A673 (cell line): ENCODE data around the gene CNOT1. TPM values are rescaled to one million over a fixed set of nuclear protein-coding genes. Genes with fewer than 3 reads are reported as not detected.

Source experiments
- BruUV-seq: library from RNA; stranded (reverse); fragments of 400-500 nt; replicated peaks from 2 replicates; lab custom pipeline; 2021; lab: Mats Ljungman, UMichigan
- CTCF ChIA-PET: fragments of 300-600 bp; sonication (Branson Sonifier 250); formaldehyde crosslinking; loops from one replicate; lab custom pipeline; 2022; ENCODE audit warnings: antibody characterized with exemption; lab: Charles Lee
- POLR2A ChIA-PET: fragments of 300-600 bp; sonication (Branson Sonifier 250); formaldehyde crosslinking; loops from one replicate; lab custom pipeline; 2022; ENCODE audit warnings: antibody characterized with exemption; ENCODE audit not compliant: low non-redundant PET; lab: Charles Lee
- DNase-seq: peaks from one replicate; pipeline ENCODE4 v3.0.0-alpha.2; 2015; ENCODE audit warnings: low spot score
- H3K27ac ChIP-seq: fragments of 200-600 bp; sonication (generic); 2 replicates; pipeline ENCODE4 v1.5.1; 2016; ENCODE audit warnings: mixed run types, low read depth, mild to moderate bottlenecking, mixed read lengths, antibody characterized with exemption, low read length; ENCODE audit not compliant: poor library complexity, severe bottlenecking
- H3K27me3 ChIP-seq: fragments of 200-600 bp; sonication (generic); replicated peaks from 2 replicates; pipeline ENCODE4 v1.6.1; 2017; ENCODE audit warnings: mixed run types, low read depth, mild to moderate bottlenecking, mixed read lengths, antibody characterized with exemption, low read length; ENCODE audit not compliant: insufficient read depth, poor library complexity
- H3K36me3 ChIP-seq: fragments of 200-600 bp; sonication (generic); 2 replicates; pipeline ENCODE4 v1.6.1; 2016; ENCODE audit warnings: mixed run types, mild to moderate bottlenecking, mixed read lengths, antibody characterized with exemption, low read length; ENCODE audit not compliant: insufficient read depth, poor library complexity, severe bottlenecking
- H3K4me1 ChIP-seq: fragments of 200-600 bp; sonication (generic); 2 replicates; pipeline ENCODE4 v1.6.1; 2017; ENCODE audit warnings: mixed run types, mild to moderate bottlenecking, mixed read lengths, antibody characterized with exemption, low read length; ENCODE audit not compliant: insufficient read depth, poor library complexity, severe bottlenecking
- H3K4me3 ChIP-seq: fragments of 200-600 bp; sonication (generic); 2 replicates; pipeline ENCODE4 v1.5.1; 2016; ENCODE audit warnings: low read depth, mixed run types, mild to moderate bottlenecking, mixed read lengths, low read length; ENCODE audit not compliant: poor library complexity, severe bottlenecking
- H3K9me3 ChIP-seq: fragments of 200-600 bp; sonication (generic); 2 replicates; pipeline ENCODE4 v1.6.1; 2016; ENCODE audit warnings: mixed run types, low read depth, mild to moderate bottlenecking, mixed read lengths, antibody characterized with exemption, low read length; ENCODE audit not compliant: poor library complexity, severe bottlenecking
- CTCF ChIP-seq: fragments of 300-800, 200-600 bp; sonication (generic); conservative IDR thresholded peaks from 2 replicates; pipeline ENCODE4 v1.5.1; 2017; ENCODE audit warnings: low read depth, mild to moderate bottlenecking, antibody characterized with exemption, low read length, moderate library complexity, mixed read lengths
- EZH2 ChIP-seq: fragments of 200-600 bp; sonication (generic); IDR thresholded peaks from 2 replicates; pipeline ENCODE4 v1.6.1; 2017; ENCODE audit warnings: borderline replicate concordance, low read depth, mild to moderate bottlenecking, mixed read lengths, antibody characterized with exemption, low read length; ENCODE audit not compliant: poor library complexity, severe bottlenecking
- intact Hi-C: fragments of 100-400 bp; cut with micrococcal nuclease; formaldehyde crosslinking; loops from one replicate; pipeline ENCODE4 v1.10.0; 2022; ENCODE audit not compliant: unreplicated experiment
- total RNA-seq: library from RNA; stranded (reverse); gene quantifications from 2 replicates; pipeline ENCODE4 v1.2.3, GENCODE V29; 2021

The CNOT1 gene
- total RNA-seq, 1 experiment from 2014 or later, result 255 TPM

- H3K36me3 ChIP-seq, result peaks cover 7% of the 10 kb centered on the region
- BruUV-seq, result no TSS peak
- intact Hi-C loops, result no loop called here
- no peak overlapping the region for H3K4me3 ChIP-seq
- POLR2A ChIA-PET, result interaction anchor here (0.6 kb wide), 1 partner anchor 65 kb away, joined by 6 read pairs; no protein-coding TSS in a partner anchor
- CTCF ChIA-PET, result no interaction called here
- no peak for TF ChIP-seq EZH2
- no peak for TF ChIP-seq CTCF
- no peak overlapping the region for H3K27ac ChIP-seq
- no peaks in the 10 kb centered on the region for H3K9me3 ChIP-seq
- no peaks in the 10 kb centered on the region for H3K4me1 ChIP-seq
- DNase-seq, result no peak
- H3K27me3 ChIP-seq, result no peaks in the 10 kb centered on the region
These were observed 21.0 kb downstream of the CNOT1 start for GRCh38 chr16:58608601-58609136.

DNA sequence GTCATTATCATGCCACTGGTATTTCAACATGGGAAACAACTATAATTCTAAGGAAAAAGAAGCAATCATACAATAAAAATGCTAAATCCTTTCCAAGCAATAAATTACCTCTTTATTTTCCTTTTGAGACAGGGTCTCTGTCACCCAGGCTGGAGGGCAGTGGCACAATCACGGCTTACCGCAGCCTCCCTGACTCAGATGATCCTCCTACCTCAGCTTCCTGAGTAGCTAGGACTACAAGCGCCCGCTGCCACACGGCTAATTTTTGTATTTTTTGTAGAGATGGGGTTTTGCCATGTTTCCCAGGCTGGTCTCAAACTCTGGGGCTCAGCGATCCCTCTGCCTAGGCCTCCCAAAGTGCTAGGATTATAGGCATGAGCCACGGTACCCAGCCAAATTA is 24.1 kb downstream of the CNOT1 start:
- BruUV-seq, result no TSS peak
- Histone ChIP-seq H3K27me3 (no peaks in the 10 kb centered on the region), H3K36me3 (peaks cover 7% of the 10 kb centered on the region), H3K9me3 (no peaks in the 10 kb centered on the region), H3K4me1 (peaks cover 8% of the 10 kb centered on the region), H3K27ac (no peak overlapping the region), H3K4me3 (no peak overlapping the region)
- no peak for DNase-seq
- no peak for TF ChIP-seq CTCF
- TF ChIP-seq EZH2, result no peak
- ChIA-PET POLR2A (no interaction called here), CTCF (no interaction called here)
- intact Hi-C loops, result no loop called here

DNA sequence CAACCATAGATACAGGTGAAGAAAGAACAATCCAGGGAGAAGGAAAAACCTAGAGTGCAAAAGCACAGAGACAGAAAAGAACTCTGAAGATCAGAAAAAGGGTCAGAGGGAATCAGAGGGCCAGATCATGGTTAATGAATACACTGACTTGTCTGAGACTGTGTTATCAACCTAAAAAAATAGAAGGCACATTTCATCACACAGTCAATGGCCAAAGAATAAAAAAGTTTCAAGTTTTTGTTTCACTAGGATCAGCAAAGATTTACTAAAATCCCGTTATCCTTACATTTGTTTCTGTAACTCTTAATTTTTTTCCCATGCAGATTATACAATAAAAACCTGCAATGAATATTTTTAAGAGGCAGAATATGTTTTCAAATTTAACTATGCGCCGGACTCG is 38.5 kb downstream of the CNOT1 start:
- H3K9me3 ChIP-seq, result no peaks in the 10 kb centered on the region
- TF ChIP-seq EZH2, result no peak
- TF ChIP-seq CTCF, result no peak
- no peak for DNase-seq
- peaks cover 71% of the 10 kb centered on the region for H3K36me3 ChIP-seq
- no peak overlapping the region for H3K27ac ChIP-seq
- POLR2A ChIA-PET, result no interaction called here
- H3K4me1 ChIP-seq, result no peaks in the 10 kb centered on the region
- intact Hi-C loops, result no loop called here
- no peaks in the 10 kb centered on the region for H3K27me3 ChIP-seq
- no TSS peak for BruUV-seq
- CTCF ChIA-PET, result no interaction called here
- no peak overlapping the region for H3K4me3 ChIP-seq
